Activated T-cell treated with anti-CD3 and anti-CD28 coated beads, Interleukin-2, amount 50 U/mL, for 72 hours (primary cell): ENCODE data around the gene THOC7. TPM values are rescaled to one million over a fixed set of nuclear protein-coding genes. Genes with fewer than 3 reads are reported as not detected.

Experiments
- ATAC-seq, 2 donors: fragments of 150-1000 bp; cut with Tn5 transposase; replicated peaks in 1 of 2; 2 replicates each; pipeline ENCODE4 v1.10.0; 2021; ENCODE audit warnings: moderate library complexity in 2 of 2, mild to moderate bottlenecking in 1 of 2
- DNase-seq, 2 donors: peaks; one replicate each; pipeline ENCODE4 v3.0.0; 2021 to 2022; ENCODE audit warnings: mixed read lengths in 1 of 2
- H3K27ac Mint-ChIP-seq: one replicate; pipeline ENCODE4 v1.8.0; 2022; ENCODE audit warnings: mild to moderate bottlenecking, moderate library complexity, mixed read lengths
- H3K27me3 Mint-ChIP-seq: one replicate; pipeline ENCODE4 v1.8.0; 2022; ENCODE audit warnings: low read depth, mixed read lengths
- H3K36me3 Mint-ChIP-seq, 2 donors: one replicate each; pipeline ENCODE4 v1.8.0; 2022; ENCODE audit warnings: mixed read lengths in 2 of 2, mild to moderate bottlenecking in 1 of 2; ENCODE audit not compliant: insufficient read depth in 2 of 2
- H3K4me1 Mint-ChIP-seq: one replicate; pipeline ENCODE4 v1.8.0; 2022; ENCODE audit warnings: low read depth, mixed read lengths
- H3K4me3 Mint-ChIP-seq, 2 donors: one replicate each; pipeline ENCODE4 v1.8.0; 2022; ENCODE audit warnings: mild to moderate bottlenecking in 2 of 2, mixed read lengths in 2 of 2, moderate library complexity in 2 of 2
- H3K9me3 Mint-ChIP-seq, 2 donors: one replicate each; pipeline ENCODE4 v1.8.0; 2022; ENCODE audit warnings: mixed read lengths in 2 of 2
- total RNA-seq, 2 donors: library from RNA; stranded (reverse); gene quantifications; one replicate each; pipeline ENCODE4 v1.2.3, GENCODE V29; 2022

THOC7 gene
- total RNA-seq, 2 donors from 2014 or later, result 79.0 to 80.9 TPM

GRCh38 chr3:63809607-63810006 lies 54.0 kb downstream of the THOC7 start:
- Mint-ChIP-seq H3K27ac (no peak overlapping the region), H3K36me3 (no peaks in the 10 kb centered on the region), H3K9me3 (no peaks in the 10 kb centered on the region), H3K4me1 (no peaks in the 10 kb centered on the region), H3K27me3 (no peaks in the 10 kb centered on the region), H3K4me3 (no peak overlapping the region)
- ATAC-seq (no peak), DNase-seq (no peak)

GRCh38 chr3:63808633-63809032 lies 55.0 kb downstream of the THOC7 start:
- Mint-ChIP-seq H3K27me3 (no peaks in the 10 kb centered on the region), H3K9me3 (no peaks in the 10 kb centered on the region), H3K36me3 (no peaks in the 10 kb centered on the region), H3K4me1 (no peaks in the 10 kb centered on the region), H3K27ac (no peak overlapping the region), H3K4me3 (no peak overlapping the region)
- ATAC-seq (no peak), DNase-seq (no peak)

GRCh38 chr3:63807961-63808565 lies 55.5 kb downstream of the THOC7 start:
- Mint-ChIP-seq H3K27ac (no peak overlapping the region), H3K27me3 (no peaks in the 10 kb centered on the region), H3K36me3 (no peaks in the 10 kb centered on the region), H3K4me1 (no peaks in the 10 kb centered on the region), H3K9me3 (no peaks in the 10 kb centered on the region), H3K4me3 (no peak overlapping the region)
- DNase-seq (no peak), ATAC-seq (no peak)

DNA sequence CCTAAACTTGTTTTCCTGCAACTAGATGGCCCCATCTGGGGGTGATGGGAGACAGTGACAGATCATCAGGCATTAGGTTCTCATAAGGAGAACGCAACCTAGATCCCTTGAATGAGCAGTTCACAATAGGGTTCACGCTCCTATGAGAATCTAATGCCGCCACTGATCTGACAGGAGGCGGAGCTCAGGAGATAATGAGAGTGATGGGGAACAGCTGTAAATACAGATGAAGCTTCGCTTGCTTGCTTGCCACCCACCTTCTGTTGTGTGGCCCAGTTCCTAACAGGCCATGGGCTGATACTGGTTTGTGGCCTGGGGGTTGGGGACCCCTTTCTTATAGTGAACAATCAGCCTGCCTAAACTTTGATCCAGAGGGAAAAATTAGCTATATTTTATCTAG lies 59.7 kb downstream of the THOC7 start:
- no peak overlapping the region for H3K4me3 Mint-ChIP-seq
- ATAC-seq, result no peak
- H3K4me1 Mint-ChIP-seq, result no peaks in the 10 kb centered on the region

GRCh38 chr3:63800097-63800496 lies 63.5 kb downstream of the THOC7 start:
- Mint-ChIP-seq H3K36me3 (no peaks in the 10 kb centered on the region), H3K9me3 (no peaks in the 10 kb centered on the region), H3K4me3 (no peak overlapping the region), H3K4me1 (no peaks in the 10 kb centered on the region), H3K27me3 (no peaks in the 10 kb centered on the region), H3K27ac (no peak overlapping the region)
- ATAC-seq, result no peak
- DNase-seq, result no peak

More for the DNA sequence above, 59.7 kb downstream of the THOC7 start:
- Mint-ChIP-seq H3K36me3 (no peaks in the 10 kb centered on the region), H3K27ac (no peak overlapping the region), H3K27me3 (no peaks in the 10 kb centered on the region), H3K9me3 (no peaks in the 10 kb centered on the region)
- no peak for DNase-seq

- H3K9me3 Mint-ChIP-seq, result no peaks in the 10 kb centered on the region
- no peaks in the 10 kb centered on the region for H3K4me1 Mint-ChIP-seq
- H3K27ac Mint-ChIP-seq, result no peak overlapping the region
- H3K27me3 Mint-ChIP-seq, result no peaks in the 10 kb centered on the region
- H3K36me3 Mint-ChIP-seq, result no peaks in the 10 kb centered on the region
- ATAC-seq (no peak), DNase-seq (no peak)
- H3K4me3 Mint-ChIP-seq, result no peak overlapping the region
These were observed 64.7 kb downstream of the THOC7 start for GRCh38 chr3:63798949-63799348.

DNA sequence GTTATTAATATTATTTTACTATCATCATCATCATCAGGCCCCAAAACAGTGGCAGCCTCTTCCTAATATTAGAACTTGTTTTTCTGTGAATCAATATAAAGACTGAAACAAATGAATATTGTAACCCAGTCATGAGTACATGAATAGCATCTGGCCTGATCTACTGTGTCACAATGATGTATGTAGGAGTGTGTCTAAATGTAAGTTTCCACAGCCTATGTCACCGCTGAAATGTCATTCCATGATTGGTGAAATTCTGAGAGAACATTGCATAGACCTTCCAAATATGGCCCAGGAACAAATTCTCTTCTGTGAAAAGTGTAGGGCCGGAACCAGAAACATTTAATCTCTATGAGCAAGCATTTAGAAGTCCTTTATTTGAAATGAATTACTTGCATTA lies 65.1 kb downstream of the THOC7 start:
- DNase-seq (no peak), ATAC-seq (no peak)
- H3K27ac Mint-ChIP-seq, result no peak overlapping the region

DNA sequence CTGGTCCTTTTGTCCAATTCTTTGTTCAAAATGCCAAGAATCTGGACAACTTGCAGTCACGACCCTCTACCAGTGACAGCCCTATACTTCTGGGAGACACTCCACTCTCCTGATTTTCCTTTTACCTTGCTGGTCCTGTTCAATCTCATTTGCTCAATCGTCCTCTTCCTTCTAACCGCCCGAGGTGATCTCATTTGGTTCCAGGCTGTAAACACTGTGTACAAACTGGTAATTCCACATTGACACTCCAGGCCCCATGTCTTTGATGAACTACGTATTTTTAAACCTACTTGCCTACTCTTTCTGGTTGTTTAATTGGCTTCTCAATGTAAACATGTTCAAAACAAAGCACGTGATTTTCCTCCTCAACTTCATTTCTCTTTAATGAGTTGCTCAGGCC lies 68.2 kb downstream of the THOC7 start:
- Mint-ChIP-seq H3K4me3 (no peak overlapping the region), H3K9me3 (no peaks in the 10 kb centered on the region), H3K27ac (no peak overlapping the region), H3K4me1 (no peaks in the 10 kb centered on the region), H3K36me3 (no peaks in the 10 kb centered on the region), H3K27me3 (no peaks in the 10 kb centered on the region)
- ATAC-seq, result no peak
- no peak for DNase-seq

More for the DNA sequence above, 65.1 kb downstream of the THOC7 start:
- H3K27me3 Mint-ChIP-seq, result no peaks in the 10 kb centered on the region
- no peaks in the 10 kb centered on the region for H3K9me3 Mint-ChIP-seq
- H3K36me3 Mint-ChIP-seq, result no peaks in the 10 kb centered on the region
- H3K4me3 Mint-ChIP-seq, result no peak overlapping the region
- no peaks in the 10 kb centered on the region for H3K4me1 Mint-ChIP-seq

GRCh38 chr3:63791974-63792373 lies 71.6 kb downstream of the THOC7 start:
- no peak for ATAC-seq
- Mint-ChIP-seq H3K4me1 (no peaks in the 10 kb centered on the region), H3K36me3 (no peaks in the 10 kb centered on the region), H3K27ac (no peak overlapping the region), H3K4me3 (no peak overlapping the region), H3K27me3 (peaks cover 2% of the 10 kb centered on the region), H3K9me3 (no peaks in the 10 kb centered on the region)
- no peak for DNase-seq

Other genes starting within 250 kb of the THOC7 start
- gene SNTN, start 211.1 kb downstream of the THOC7 start, total RNA-seq, result not detected
- gene C3orf49, start 44.5 kb downstream of the THOC7 start, total RNA-seq, result not detected
- 10 to 100 TPM; 49.9 to 51.3 TPM for gene ATXN7, start 62 bp upstream of the THOC7 start, total RNA-seq
- gene SCAANT1, start 48.6 kb upstream of the THOC7 start, total RNA-seq, result not detected
- gene PSMD6, start 159.7 kb upstream of the THOC7 start, total RNA-seq, result 10 to 100 TPM; 83.4 to 90.3 TPM